SK-N-DZ (cell line): Measurements from ENCODE around the gene CDH26.
A peak's percentile ranks its signal among the peaks of the same experiment; 100 is the strongest.

Experiments
- DNase-seq: peaks from one replicate; pipeline ENCODE4 v3.0.0-alpha.2; 2015; ENCODE audit warnings: low spot score

CDH26 gene

DNA sequence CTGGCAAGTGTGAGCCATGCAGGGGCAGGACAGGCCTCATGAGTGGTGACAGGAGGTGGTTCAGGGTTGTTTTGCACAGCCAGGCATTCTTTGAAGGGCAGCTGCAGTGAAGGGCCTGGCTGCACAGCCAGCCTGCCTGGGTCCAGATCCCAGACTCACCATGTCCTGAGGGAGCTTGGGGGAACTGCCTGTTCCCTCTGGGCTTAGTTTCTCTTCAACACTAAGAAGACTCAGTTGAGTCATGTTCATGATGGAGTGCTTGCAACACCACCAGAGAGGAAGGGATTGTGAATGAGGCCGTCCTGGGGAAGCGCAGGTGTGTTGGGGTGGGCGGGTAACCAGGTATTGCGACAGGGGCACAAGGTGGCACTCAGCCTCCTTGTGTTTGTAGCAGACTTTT, 102.4 kb downstream of the CDH26 start:
- no peak for DNase-seq

DNA sequence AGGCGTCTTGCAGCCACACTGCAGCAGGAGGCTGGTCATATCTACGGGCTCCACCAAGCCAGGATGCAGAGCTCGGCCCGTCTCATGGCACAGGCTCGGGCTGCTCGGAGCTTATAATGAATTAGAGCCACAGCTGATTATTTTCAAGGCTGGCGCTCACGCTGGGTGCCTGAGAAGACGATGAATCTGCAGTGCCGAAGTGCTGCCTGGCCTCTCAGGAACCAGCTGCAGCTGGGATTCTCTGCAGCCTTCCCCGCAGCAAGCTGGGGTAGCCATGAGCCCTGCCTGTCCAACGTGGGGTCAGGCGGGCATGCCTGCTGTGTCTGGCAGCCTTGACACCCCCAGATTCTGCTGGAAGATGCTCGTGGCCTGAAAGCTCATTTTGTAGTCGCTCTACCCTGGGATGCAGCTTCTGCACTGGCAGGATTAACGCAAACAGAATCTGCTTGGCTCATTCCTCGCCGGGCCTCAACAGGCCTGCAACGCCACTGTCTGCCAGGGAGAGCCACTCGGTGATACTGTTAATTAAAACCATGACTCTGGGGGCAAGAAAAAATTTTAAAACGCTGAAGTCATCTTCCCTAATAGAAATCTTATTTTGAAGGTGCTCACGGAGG, 104.3 kb downstream of the CDH26 start:
- peak; percentile 64 for DNase-seq

DNA sequence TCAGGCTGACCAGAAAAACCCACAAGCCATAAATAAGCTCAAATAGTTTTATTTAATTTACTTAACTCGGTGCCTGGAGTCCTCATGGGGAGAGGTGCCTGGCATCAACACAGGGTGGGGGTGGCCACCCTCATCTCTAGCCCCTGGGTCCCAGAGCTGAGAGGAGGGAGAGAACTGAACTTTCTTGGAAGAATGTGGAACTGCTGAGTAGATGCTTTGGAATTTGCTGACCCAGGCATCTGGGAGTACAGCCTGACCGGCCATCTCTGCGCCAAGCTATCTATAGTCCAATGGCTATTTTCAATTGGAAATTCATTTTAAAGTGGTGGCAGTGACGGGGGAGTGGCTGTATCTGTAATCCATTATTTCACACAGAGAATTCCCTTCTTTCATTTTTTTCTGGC, 104.8 kb downstream of the CDH26 start:
- DNase-seq = no peak

DNA sequence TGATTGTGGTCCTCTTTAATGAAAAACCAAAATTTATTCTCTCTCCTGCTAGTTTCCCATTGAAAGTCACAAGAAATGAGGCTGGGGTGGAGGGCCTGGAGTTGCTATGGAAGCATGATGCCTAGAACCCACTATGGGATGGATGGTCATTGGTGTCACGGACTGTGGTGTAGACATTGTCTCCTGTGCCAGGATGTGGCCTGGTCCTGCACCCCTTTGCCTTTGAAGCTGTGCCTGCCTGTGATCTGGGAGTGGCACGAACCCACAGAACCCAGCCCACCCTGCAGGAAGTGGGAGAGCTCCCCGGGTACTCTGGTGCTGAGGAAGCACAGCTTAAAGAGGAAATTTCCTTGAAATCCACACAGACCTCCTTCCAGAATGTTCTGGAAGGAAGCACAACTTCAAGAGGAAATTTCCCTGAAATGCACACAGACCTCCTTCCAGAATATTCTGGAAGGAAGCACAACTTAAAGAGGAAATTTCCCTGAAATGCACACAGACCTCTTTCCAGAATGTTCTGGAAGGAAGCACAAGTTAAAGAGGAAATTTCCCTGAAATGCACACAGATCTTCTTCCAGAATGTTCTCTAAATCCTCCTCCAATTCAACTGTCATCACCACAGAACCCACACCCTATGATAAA, 105.6 kb downstream of the CDH26 start:
- no peak for DNase-seq
